H1 (cell line): ENCODE results near the gene RGS9. TPM values are rescaled to one million over a fixed set of nuclear protein-coding genes. Genes with fewer than 3 reads are reported as not detected.
A peak's percentile ranks its signal among the peaks of the same experiment; 100 is the strongest.

Experiments
- CTCF ChIA-PET: fragments of 300-600 bp; sonication (Branson Sonifier 250); formaldehyde crosslinking; loops from one replicate; lab custom pipeline; 2021; ENCODE audit not compliant: partially characterized antibody; lab: Charles Lee
- POLR2A ChIA-PET: fragments of 300-600 bp; sonication (Branson Sonifier 250); formaldehyde crosslinking; loops from one replicate; lab custom pipeline; 2021; ENCODE audit warnings: inconsistent platforms; ENCODE audit not compliant: partially characterized antibody; lab: Charles Lee
- DNase-seq, 2 experiments: peaks; one replicate each; pipeline versions ENCODE4 v3.0.0 to v3.0.0-alpha.2; 2010 to 2022; ENCODE audit warnings: low spot score in 2 of 2, low read depth in 1 of 2, mixed read lengths in 1 of 2
- FAIRE-seq: peaks from 2 replicates; lab custom pipeline; 2011; peaks lifted over from hg19 to GRCh38; lab: Jason Lieb, UNC
- H2AFZ ChIP-seq: 2 replicates; pipeline ENCODE4 v1.8.1; 2012; ENCODE audit warnings: low read length, inconsistent platforms
- H2AK5ac ChIP-seq: 2 replicates; pipeline ENCODE4 v1.6.1; 2013; ENCODE audit warnings: low read depth, low read length
- H2BK120ac ChIP-seq: replicated peaks from 2 replicates; pipeline ENCODE3; 2013; ENCODE audit warnings: low read depth, low read length, inconsistent platforms
- H2BK12ac ChIP-seq: 2 replicates; pipeline ENCODE4 v1.6.1; 2013; ENCODE audit warnings: low read depth, low read length
- H2BK15ac ChIP-seq: 2 replicates; pipeline ENCODE4 v1.6.1; 2013; ENCODE audit warnings: low read length
- H2BK20ac ChIP-seq: 2 replicates; pipeline ENCODE4 v1.6.1; 2013; ENCODE audit warnings: low read length
- H2BK5ac ChIP-seq: 2 replicates; pipeline ENCODE4 v1.6.1; 2013; ENCODE audit warnings: low read depth, low read length
- H3K14ac ChIP-seq: 2 replicates; pipeline ENCODE4 v1.6.1; 2013; ENCODE audit warnings: inconsistent platforms; ENCODE audit not compliant: insufficient read length
- H3K18ac ChIP-seq: 2 replicates; pipeline ENCODE4 v1.6.1; 2013; ENCODE audit warnings: low read length; ENCODE audit errors: extremely low read depth
- H3K23ac ChIP-seq: 2 replicates; pipeline ENCODE4 v1.6.1; 2013; ENCODE audit warnings: inconsistent platforms; ENCODE audit not compliant: insufficient read length
- H3K23me2 ChIP-seq: 2 replicates; pipeline ENCODE4 v1.6.1; 2013; ENCODE audit warnings: low read depth, low read length
- H3K27ac ChIP-seq: 2 replicates; pipeline ENCODE4 v1.6.1; 2011; ENCODE audit warnings: low read depth, low read length, inconsistent platforms
- H3K27me3 ChIP-seq, 4 experiments: replicated peaks in 1 of 4; 1 replicate in 1 of 4; 2 replicates in 3 of 4; pipeline versions ENCODE4 v1.6.1 to v1.8.1; 2011 to 2013; ENCODE audit warnings: low read length in 3 of 4, mild to moderate bottlenecking in 3 of 4, inconsistent platforms in 2 of 4, mixed read lengths in 2 of 4, moderate library complexity in 1 of 4; ENCODE audit not compliant: control insufficient read depth in 3 of 4, insufficient read depth in 3 of 4; ENCODE audit errors: extremely low read depth in 1 of 4
- H3K36me3 ChIP-seq, 4 experiments: 2 replicates each; pipeline versions ENCODE4 v1.6.1 to v1.8.1; 2011 to 2013; ENCODE audit warnings: mild to moderate bottlenecking in 4 of 4, low read length in 3 of 4, moderate library complexity in 2 of 4, control low read depth in 1 of 4, inconsistent platforms in 1 of 4; ENCODE audit not compliant: insufficient read depth in 4 of 4, control insufficient read depth in 2 of 4
- H3K4ac ChIP-seq: replicated peaks from 2 replicates; pipeline ENCODE3; 2013; ENCODE audit warnings: low read length, low read depth, mixed read lengths, inconsistent platforms; ENCODE audit not compliant: insufficient read length
- H3K4me1 ChIP-seq, 4 experiments: replicated peaks in 1 of 4; 1 replicate in 1 of 4; 2 replicates in 3 of 4; pipeline versions ENCODE4 v1.6.1 to v1.8.1; 2011 to 2013; ENCODE audit warnings: low read length in 3 of 4, inconsistent platforms in 2 of 4, mixed read lengths in 1 of 4; ENCODE audit not compliant: insufficient read depth in 4 of 4, control insufficient read depth in 3 of 4
- H3K4me2 ChIP-seq, 2 experiments: 2 replicates each; pipeline versions ENCODE4 v1.6.1 to v1.8.1; 2011 to 2013; ENCODE audit warnings: low read depth in 2 of 2, low read length in 2 of 2, control low read depth in 1 of 2, inconsistent platforms in 1 of 2, mild to moderate bottlenecking in 1 of 2; ENCODE audit not compliant: insufficient read depth in 1 of 2
- H3K4me3 ChIP-seq, 4 experiments: fragments of 200-600, 300-600 bp in 1 of 4; sonication (generic), shearing (Covaris generic), sonication (Bioruptor Twin) in 1 of 4; 2 replicates each; pipeline versions ENCODE4 v1.5.1 to v1.8.1; 2011 to 2016; ENCODE audit warnings: low read length in 4 of 4, low read depth in 3 of 4, control low read depth in 2 of 4, inconsistent platforms in 2 of 4, mild to moderate bottlenecking in 2 of 4, mixed read lengths in 1 of 4, moderate library complexity in 1 of 4; ENCODE audit not compliant: insufficient read depth in 2 of 4; ENCODE audit errors: extremely low read depth in 1 of 4
- H3K56ac ChIP-seq: replicated peaks from 2 replicates; pipeline ENCODE3; 2013; ENCODE audit warnings: low read depth, mild to moderate bottlenecking, mixed read lengths, low read length, inconsistent platforms; ENCODE audit not compliant: insufficient read length
- H3K79me1 ChIP-seq: 2 replicates; pipeline ENCODE4 v1.6.1; 2013; ENCODE audit warnings: low read depth, low read length, control low read depth
- H3K79me2 ChIP-seq, 2 experiments: 2 replicates each; pipeline versions ENCODE4 v1.6.1 to v1.8.1; 2012 to 2013; ENCODE audit warnings: low read length in 2 of 2, mild to moderate bottlenecking in 2 of 2, inconsistent platforms in 1 of 2; ENCODE audit not compliant: insufficient read depth in 2 of 2, control insufficient read depth in 1 of 2
- H3K9ac ChIP-seq, 4 experiments: replicated peaks in 1 of 4; 1 replicate in 1 of 4; 2 replicates in 3 of 4; pipeline versions ENCODE4 v1.6.1 to v1.8.1; 2011 to 2013; ENCODE audit warnings: low read depth in 3 of 4, low read length in 3 of 4, control low read depth in 2 of 4, mild to moderate bottlenecking in 2 of 4, moderate library complexity in 2 of 4, inconsistent platforms in 1 of 4; ENCODE audit errors: extremely low read depth in 1 of 4
- H3K9me3 ChIP-seq, 2 experiments: 2 replicates each; pipeline versions ENCODE4 v1.6.1 to v1.8.1; 2012 to 2013; ENCODE audit warnings: mild to moderate bottlenecking in 2 of 2, moderate library complexity in 2 of 2, control low read depth in 1 of 2, inconsistent platforms in 1 of 2, low read depth in 1 of 2, low read length in 1 of 2, mixed read lengths in 1 of 2; ENCODE audit not compliant: insufficient read depth in 2 of 2
- H4K20me1 ChIP-seq, 2 experiments: replicated peaks in 1 of 2; 2 replicates each; pipeline versions ENCODE3 to v1.8.1; 2011 to 2013; ENCODE audit warnings: inconsistent platforms in 2 of 2, low read length in 2 of 2, mild to moderate bottlenecking in 1 of 2; ENCODE audit not compliant: insufficient read depth in 2 of 2, control insufficient read depth in 1 of 2
- H4K5ac ChIP-seq: 2 replicates; pipeline ENCODE4 v1.6.1; 2013; ENCODE audit warnings: low read length, low read depth, mixed read lengths, inconsistent platforms; ENCODE audit not compliant: insufficient read length
- H4K8ac ChIP-seq: 2 replicates; pipeline ENCODE4 v1.8.0; 2013; ENCODE audit warnings: mild to moderate bottlenecking, moderate library complexity, low read length, inconsistent platforms; ENCODE audit not compliant: insufficient read depth; ENCODE audit errors: extremely low read depth
- H4K91ac ChIP-seq: replicated peaks from 2 replicates; pipeline ENCODE3; 2013; ENCODE audit warnings: low read length, mixed read lengths, inconsistent platforms; ENCODE audit not compliant: insufficient read length
- BRCA1 ChIP-seq: IDR thresholded peaks from 2 replicates; pipeline ENCODE4 v1.6.1; 2012; ENCODE audit warnings: low read depth, low read length, improper control_type of control experiment
- CHD2 ChIP-seq: IDR thresholded peaks from 2 replicates; pipeline ENCODE4 v1.6.1; 2012; ENCODE audit warnings: low read length, improper control_type of control experiment
- EGR1 ChIP-seq: IDR thresholded peaks from 2 replicates; pipeline ENCODE4 v1.6.1; 2011; ENCODE audit warnings: low read depth, low read length, borderline replicate concordance
- NRF1 ChIP-seq: IDR thresholded peaks from 2 replicates; pipeline ENCODE4 v1.6.1; 2011; ENCODE audit warnings: mild to moderate bottlenecking, low read depth, low read length, improper control_type of control experiment
- POLR2A ChIP-seq, 2 experiments: IDR thresholded peaks; 1 replicate in 1 of 2; 2 replicates in 1 of 2; pipeline ENCODE4 v1.6.1; 2011; ENCODE audit warnings: low read depth in 2 of 2, low read length in 2 of 2, mild to moderate bottlenecking in 2 of 2; ENCODE audit errors: control extremely low read depth in 1 of 2
- WGBS, 2 experiments: shearing (Covaris generic) in 1 of 2; methylation state at CpG; one replicate each; pipeline versions ENCODE4 v1.1.6 to v1.1.7; 2013 to 2015; ENCODE audit warnings: low lambda C conversion rate in 2 of 2, mixed read lengths in 2 of 2, inconsistent platforms in 1 of 2, low coverage in 1 of 2, missing lambda C conversion rate in 1 of 2; ENCODE audit not compliant: insufficient replicate concordance in 2 of 2, insufficient coverage in 1 of 2, insufficient read length in 1 of 2; ENCODE audit errors: extremely low coverage in 1 of 2, missing lambda C conversion rate in 1 of 2; 5-methylcytosine and 5-hydroxymethylcytosine counted together
- polyA plus RNA-seq, 7 experiments: library from polyadenylated mRNA; depleted of rRNA in 3 of 7; stranded (reverse) in 5 of 7; unstranded in 2 of 7; fragments of >200 nt in 5 of 7; fragments of 200-250 nt in 2 of 7; gene quantifications; 1 replicate in 5 of 7; 2 replicates in 1 of 7; 4 replicates in 1 of 7; pipeline versions ENCODE4 v1.2.1 to v1.2.3, GENCODE V29; 2011 to 2013; ENCODE audit warnings: missing spikeins in 2 of 7, mixed read lengths in 2 of 7
- total RNA-seq: library from RNA; stranded (reverse); fragmentation: NEBNext Ultra II Directional; extraction: Animal tissue kit (Norgen Biotek cat#: 25700); gene quantifications from 2 replicates; pipeline ENCODE4 v1.2.1, GENCODE V29; 2021

Gene RGS9
- total and polyA plus RNA-seq, 2 of the 8 experiments (the other 6 are each of a cell fraction or from before 2014, with no cell fraction given) = 8.9 to 20.5 TPM

GRCh38 chr17:65174974-65175373 is 37.8 kb downstream of the RGS9 start:
- H3K79me2 ChIP-seq = no peaks in the 10 kb centered on the region
- no peak overlapping the region for H2BK20ac ChIP-seq
- no peak overlapping the region for H3K23ac ChIP-seq
- H3K4me1 ChIP-seq = peaks cover 0 to 4% (median 1%) of the 10 kb centered on the region in 4 experiments; a peak in 5 of 7 replicates
- H3K36me3 ChIP-seq = no peaks in the 10 kb centered on the region; a peak in 1 of 8 replicates
- no peak overlapping the region for H3K18ac ChIP-seq
- H4K91ac ChIP-seq = no peak overlapping the region
- H2BK120ac ChIP-seq = no peak overlapping the region
- H3K79me1 ChIP-seq = no peaks in the 10 kb centered on the region; the same call in 1 of the 2 replicates
- no peak overlapping the region for H3K27ac ChIP-seq
- no peak overlapping the region for H2AFZ ChIP-seq
- no peak overlapping the region for H4K8ac ChIP-seq
- CTCF ChIA-PET = no interaction called here
- peaks cover 10% of the 10 kb centered on the region; the same call in 1 of the 2 replicates for H3K23me2 ChIP-seq
- DNase-seq (no peak), FAIRE-seq (no peak)
- H4K5ac ChIP-seq = no peak overlapping the region
- H3K4me2 ChIP-seq = no peak overlapping the region
- peak overlapping the region; percentile 95; the same call in 1 of the 2 replicates for H2BK15ac ChIP-seq
- H3K14ac ChIP-seq = no peak overlapping the region
- H2AK5ac ChIP-seq = peak overlapping the region; percentile 91
- H4K20me1 ChIP-seq = no peaks in the 10 kb centered on the region
- POLR2A ChIA-PET = no interaction called here
- no peak overlapping the region for H3K4me3 ChIP-seq
- no peak overlapping the region for H3K56ac ChIP-seq
- no peaks in the 10 kb centered on the region for H3K9me3 ChIP-seq
- TF ChIP-seq CHD2 = no peak
- TF ChIP-seq EGR1 = no peak
- no peak for TF ChIP-seq BRCA1
- no peak for TF ChIP-seq NRF1
- no peak for TF ChIP-seq POLR2A (IDR thresholded peaks at IDR 0.05; ENCODE audit: control extremely low read depth in 1 of 2, low read depth in 2 of 2, low read length in 2 of 2)
- H3K27me3 ChIP-seq = no peaks in the 10 kb centered on the region
- H2BK5ac ChIP-seq = 0 out of 2 replicates have a peak overlapping the region, but pooled peaks have one; percentile 8
- 92% methylated on average over 2 of the region's 2 CpGs; no CpG with 5 or more reads in 1 of the 2 experiments for WGBS, 2 experiments
- H2BK12ac ChIP-seq = peak overlapping the region; percentile 91
- no peak overlapping the region for H3K4ac ChIP-seq
- no peak overlapping the region for H3K9ac ChIP-seq
